HepG2 (cell line): ENCODE results near the gene TOP1. TPM values are rescaled to one million over a fixed set of nuclear protein-coding genes. Genes with fewer than 3 reads are reported as not detected.

Experiments
- DDIT3 ChIP-seq: sonication (generic); formaldehyde crosslinking; IDR thresholded peaks from 2 replicates; pipeline ENCODE4 v1.4.0; 2020; ENCODE audit warnings: mild to moderate bottlenecking, missing genetic modification reagents
- EP300 ChIP-seq, 3 experiments: sonication (generic) in 1 of 3; formaldehyde crosslinking in 1 of 3; IDR thresholded peaks; 2 replicates each; pipeline versions ENCODE4 v1.5.1 to v1.6.1; 2011 to 2020; ENCODE audit warnings: low read depth in 2 of 3, low read length in 2 of 3, borderline replicate concordance in 1 of 3, improper control_type of control experiment in 1 of 3, mild to moderate bottlenecking in 1 of 3, missing genetic modification reagents in 1 of 3, moderate library complexity in 1 of 3
- FOXJ3 ChIP-seq: sonication (generic); formaldehyde crosslinking; IDR thresholded peaks from 2 replicates; pipeline ENCODE4 v1.4.0; 2020; ENCODE audit warnings: missing genetic modification reagents, mild to moderate bottlenecking, borderline replicate concordance
- HDAC1 ChIP-seq: sonication (generic); formaldehyde crosslinking; IDR thresholded peaks from 2 replicates; pipeline ENCODE4 v1.5.1; 2020; ENCODE audit warnings: mild to moderate bottlenecking, missing genetic modification reagents
- MYPOP ChIP-seq: sonication (generic); formaldehyde crosslinking; IDR thresholded peaks from 2 replicates; pipeline ENCODE4 v1.8.1; 2023; ENCODE audit warnings: mild to moderate bottlenecking, moderate library complexity, missing genetic modification reagents
- POLR2AphosphoS2 ChIP-seq: IDR thresholded peaks from 2 replicates; pipeline ENCODE4 v1.6.1; 2011; ENCODE audit warnings: low read depth, low read length, improper control_type of control experiment
- RBAK ChIP-seq: sonication (generic); formaldehyde crosslinking; IDR thresholded peaks from 2 replicates; pipeline ENCODE4 v1.5.1; 2020; ENCODE audit warnings: mild to moderate bottlenecking, missing genetic modification reagents
- REST ChIP-seq, 2 experiments: IDR thresholded peaks; 2 replicates each; pipeline ENCODE4 v1.6.1; 2011 to 2012; ENCODE audit warnings: low read length in 2 of 2, borderline replicate concordance in 1 of 2, low read depth in 1 of 2, mild to moderate bottlenecking in 1 of 2, moderate library complexity in 1 of 2
- STAG1 ChIP-seq: sonication (generic); formaldehyde crosslinking; IDR thresholded peaks from 2 replicates; pipeline ENCODE4 v1.4.0; 2020; ENCODE audit warnings: missing genetic modification reagents
- TBX2 ChIP-seq: sonication (generic); formaldehyde crosslinking; IDR thresholded peaks from 2 replicates; pipeline ENCODE4 v1.5.0; 2020; ENCODE audit warnings: missing genetic modification reagents, mild to moderate bottlenecking, borderline replicate concordance
- XRCC5 ChIP-seq: fragments of 200-400 bp; formaldehyde crosslinking; optimal IDR thresholded peaks from 2 replicates; pipeline ENCODE3; 2017; ENCODE audit warnings: mild to moderate bottlenecking, low read length
- ZBTB34 ChIP-seq: sonication (generic); formaldehyde crosslinking; IDR thresholded peaks from 2 replicates; pipeline ENCODE4 v1.8.0; 2022; ENCODE audit warnings: mild to moderate bottlenecking, missing genetic modification reagents
- ZNF138 ChIP-seq: sonication (generic); formaldehyde crosslinking; IDR thresholded peaks from 2 replicates; pipeline ENCODE4 v1.5.0; 2020; ENCODE audit warnings: mild to moderate bottlenecking, low read depth, missing genetic modification reagents
- ZNF264 ChIP-seq: sonication (generic); formaldehyde crosslinking; IDR thresholded peaks from 2 replicates; pipeline ENCODE4 v1.4.0; 2020; ENCODE audit warnings: missing genetic modification reagents
- ZNF292 ChIP-seq: sonication (generic); formaldehyde crosslinking; IDR thresholded peaks from 2 replicates; pipeline ENCODE4 v1.8.1; 2022; ENCODE audit warnings: mild to moderate bottlenecking, low read depth, missing genetic modification reagents, borderline replicate concordance
- ZNF639 ChIP-seq: conservative IDR thresholded peaks from 2 replicates; pipeline ENCODE4 v1.6.1; 2018; ENCODE audit warnings: missing genetic modification reagents
- ZNF770 ChIP-seq: sonication (generic); formaldehyde crosslinking; IDR thresholded peaks from 2 replicates; pipeline ENCODE4 v1.5.0; 2020; ENCODE audit warnings: mild to moderate bottlenecking, missing genetic modification reagents
- ZNF782 ChIP-seq: sonication (generic); formaldehyde crosslinking; IDR thresholded peaks from 2 replicates; pipeline ENCODE4 v1.4.0; 2020; ENCODE audit warnings: missing genetic modification reagents, mild to moderate bottlenecking, borderline replicate concordance
- polyA plus RNA-seq, 8 experiments: library from polyadenylated mRNA; depleted of rRNA in 3 of 8; stranded (reverse) in 7 of 8; unstranded in 1 of 8; fragments of >200 nt; fragmentation: Illumina TruSeq in 4 of 8; extraction: Trizol in 4 of 8; gene quantifications; 2 replicates each; pipeline versions ENCODE4 v1.2.1 to v1.2.3, GENCODE V29; 2011 to 2016; ENCODE audit warnings: low read depth in 4 of 8, missing spikeins in 1 of 8, mixed read lengths in 1 of 8; ENCODE audit not compliant: insufficient read depth in 1 of 8
- total RNA-seq, 5 experiments: library from RNA; depleted of rRNA; stranded (reverse); fragments of >200 nt; fragmentation: Illumina TruSeq; extraction: Trizol; gene quantifications; 2 replicates each; pipeline ENCODE4 v1.2.3, GENCODE V29; 2016; ENCODE audit warnings: low read depth in 1 of 5

Gene TOP1
- total and polyA plus RNA-seq, 2 of the 13 experiments (the other 11 are each of a cell fraction or from before 2014, with no cell fraction given), result 10.2 to 19.4 TPM

- no peak; the same call in 1 of the 2 replicates for TF ChIP-seq MYPOP (CRISPR knock-in tag)
- peak; percentile 64; the same call in 1 of the 2 replicates for TF ChIP-seq ZNF264
- TF ChIP-seq ZNF292 (CRISPR knock-in tag), result peak; percentile 80; the same call in 1 of the 2 replicates
- no peak for TF ChIP-seq DDIT3
- TF ChIP-seq HDAC1 (CRISPR knock-in tag), result peak; percentile 65; the same call in 1 of the 2 replicates
- peak; percentile 73; the same call in 1 of the 2 replicates for TF ChIP-seq FOXJ3 (CRISPR knock-in tag)
- peak; percentile 56 to 83; a peak in 3 of 4 replicates for TF ChIP-seq EP300 (IDR thresholded peaks at IDR 0.05; ENCODE audit: low read depth in 2 of 2, low read length in 2 of 2)
- TF ChIP-seq EP300 (CRISPR knock-in tag; IDR thresholded peaks at IDR 0.05; ENCODE audit: borderline replicate concordance), result peak; percentile 73; the same call in 1 of the 2 replicates
- no peak; the same call in 1 of the 2 replicates for TF ChIP-seq ZNF639 (CRISPR knock-in tag)
- TF ChIP-seq RBAK, result no peak
- no peak for TF ChIP-seq XRCC5
- no peak for TF ChIP-seq STAG1 (CRISPR knock-in tag)
- no peak for TF ChIP-seq ZNF138 (CRISPR knock-in tag)
- no peak for TF ChIP-seq ZBTB34
- no peak for TF ChIP-seq ZNF770
- TF ChIP-seq ZNF782 (CRISPR knock-in tag), result no peak
- TF ChIP-seq TBX2 (CRISPR knock-in tag), result peak; percentile 15; the same call in 1 of the 2 replicates
- no peak for TF ChIP-seq REST (IDR thresholded peaks at IDR 0.05; ENCODE audit: borderline replicate concordance in 1 of 2, low read depth in 1 of 2, low read length in 2 of 2)
- no peak; the same call in 1 of the 2 replicates for TF ChIP-seq POLR2AphosphoS2
These were observed 10.3 kb downstream of the TOP1 start (continued) for GRCh38 chr20:41038878-41039404.
